ENCODE measurements around the gene LTBP1. TPM values are rescaled to one million over a fixed set of nuclear protein-coding genes. Genes with fewer than 3 reads are reported as not detected.

The LTBP1 gene
- total and polyA plus RNA-seq, 2 experiments from 2014 or later, result 15.7 to 49.8 TPM

- TF ChIP-seq ZNF462 (CRISPR knock-in tag; IDR thresholded peaks at IDR 0.05), result no peak
- TF ChIP-seq NANOG (IDR thresholded peaks at IDR 0.05; ENCODE audit: borderline replicate concordance), result no peak
- no peak for TF ChIP-seq ETS1 (IDR thresholded peaks at IDR 0.05)
- TF ChIP-seq CTCF (conservative IDR thresholded peaks at IDR 0.05; ENCODE audit: low read depth in 2 of 2), result no peak
- no peak for TF ChIP-seq ZNF114 (CRISPR knock-in tag; IDR thresholded peaks at IDR 0.05)
- no peak for TF ChIP-seq EZH2 (IDR thresholded peaks at IDR 0.05; ENCODE audit: low read depth, unreplicated experiment)
- no peak for TF ChIP-seq EZH2phosphoT487 (IDR thresholded peaks at IDR 0.05; ENCODE audit: unreplicated experiment)
- no peak for TF ChIP-seq REST (IDR thresholded peaks at IDR 0.05; ENCODE audit: unreplicated experiment)
These were observed 269.9 kb downstream of the LTBP1 start (continued) for GRCh38 chr2:33216508-33217182.

All from GM23338 (cell line).